Panc1 (cell line): ENCODE data around the gene OR6T1. TPM values are rescaled to one million over a fixed set of nuclear protein-coding genes. Genes with fewer than 3 reads are reported as not detected.

Experiments
- ATAC-seq: fragments of 200-7000 bp; cut with Tn5 transposase; 2 replicates; pipeline ENCODE4 v1.9.1; 2020; ENCODE audit warnings: mild to moderate bottlenecking, moderate library complexity
- BruUV-seq: library from RNA; stranded (reverse); fragments of 400-500 nt; replicated peaks from 2 replicates; lab custom pipeline; 2021; lab: Mats Ljungman, UMichigan
- CTCF ChIA-PET: fragments of 300-600 bp; sonication (Branson Sonifier 250); formaldehyde crosslinking; loops from one replicate; lab custom pipeline; 2022; ENCODE audit warnings: antibody characterized with exemption; lab: Charles Lee
- POLR2A ChIA-PET: fragments of 300-600 bp; sonication (Branson Sonifier 250); formaldehyde crosslinking; loops from one replicate; lab custom pipeline; 2022; ENCODE audit warnings: antibody characterized with exemption; lab: Charles Lee
- DNase-seq: peaks from one replicate; pipeline ENCODE4 v3.0.0-alpha.2; 2010; ENCODE audit warnings: low read depth, low spot score
- H3K27ac ChIP-seq: 2 replicates; pipeline ENCODE4 v1.5.1; 2011; ENCODE audit warnings: mild to moderate bottlenecking, low read length, inconsistent platforms
- H3K27me3 ChIP-seq: fragments of 200-500 bp; sonication (Bioruptor generic); 2 replicates; pipeline ENCODE4 v1.6.0; 2014; ENCODE audit warnings: low read length, inconsistent platforms; ENCODE audit not compliant: control insufficient read depth, insufficient read depth
- H3K36me3 ChIP-seq: fragments of 200-500 bp; sonication (Bioruptor generic); 2 replicates; pipeline ENCODE4 v1.5.1; 2014; ENCODE audit warnings: inconsistent platforms, mild to moderate bottlenecking, low read length, moderate library complexity; ENCODE audit not compliant: control insufficient read depth, insufficient read depth
- H3K4me1 ChIP-seq: 2 replicates; pipeline ENCODE4 v1.5.1; 2011; ENCODE audit warnings: inconsistent platforms, mild to moderate bottlenecking, low read length, moderate library complexity; ENCODE audit not compliant: control insufficient read depth, insufficient read depth
- H3K4me3 ChIP-seq, 2 experiments: 2 replicates each; pipeline ENCODE4 v1.5.1; 2011 to 2012; ENCODE audit warnings: low read depth in 2 of 2, low read length in 2 of 2, mild to moderate bottlenecking in 2 of 2, inconsistent platforms in 1 of 2, moderate library complexity in 1 of 2
- H3K9me3 ChIP-seq: fragments of 200-500 bp; sonication (Bioruptor generic); 2 replicates; pipeline ENCODE4 v1.5.1; 2014; ENCODE audit warnings: low read depth, mild to moderate bottlenecking, inconsistent platforms, low read length, moderate library complexity; ENCODE audit not compliant: control insufficient read depth, insufficient read depth
- CTCF ChIP-seq: fragments of 450-650 bp; IDR thresholded peaks from 2 replicates; pipeline ENCODE4 v1.5.1; 2017; ENCODE audit warnings: mild to moderate bottlenecking
- POLR2AphosphoS5 ChIP-seq: IDR thresholded peaks from 2 replicates; pipeline ENCODE4 v1.6.1; 2012; ENCODE audit warnings: mild to moderate bottlenecking, low read depth, low read length, moderate library complexity
- REST ChIP-seq, 2 experiments: IDR thresholded peaks; 2 replicates each; pipeline ENCODE4 v1.6.1; 2011 to 2012; ENCODE audit warnings: low read depth in 2 of 2, control low read depth in 1 of 2, low read length in 1 of 2, mild to moderate bottlenecking in 1 of 2, moderate library complexity in 1 of 2; ENCODE audit not compliant: insufficient read depth in 1 of 2
- SIN3A ChIP-seq: IDR thresholded peaks from 2 replicates; pipeline ENCODE4 v1.6.1; 2012; ENCODE audit warnings: low read depth, mild to moderate bottlenecking, low read length, moderate library complexity, borderline replicate concordance; ENCODE audit not compliant: insufficient read depth
- TCF7L2 ChIP-seq: IDR thresholded peaks from 2 replicates; pipeline ENCODE4 v1.6.1; 2011; ENCODE audit warnings: mild to moderate bottlenecking, low read depth, low read length, inconsistent platforms
- in situ Hi-C: cut with HindIII; loops from 2 replicates; pipeline ENCODE4 v1.10.0; 2016; ENCODE audit warnings: low sequenced_read_pairs, low pct_unique_long_range_greater_than_20kb
- intact Hi-C: fragments of 100-400 bp; cut with micrococcal nuclease; formaldehyde crosslinking; loops from one replicate; pipeline ENCODE4 v1.10.0; 2022; ENCODE audit not compliant: unreplicated experiment
- total RNA-seq: library from RNA; stranded (reverse); gene quantifications from one replicate; pipeline ENCODE4 v1.2.1, GENCODE V29; 2021; ENCODE audit not compliant: unreplicated experiment

Gene OR6T1
- total RNA-seq, 1 experiment from 2014 or later = not detected

- TF ChIP-seq POLR2AphosphoS5 (no peak), SIN3A (no peak), CTCF (no peak), TCF7L2 (no peak), REST (IDR thresholded peaks at IDR 0.05; ENCODE audit: insufficient read depth in 1 of 2, low read depth in 2 of 2, low read length in 1 of 2) (no peak)
- Histone ChIP-seq H3K4me3 (no peak overlapping the region), H3K27me3 (no peaks in the 10 kb centered on the region), H3K36me3 (no peaks in the 10 kb centered on the region), H3K4me1 (no peaks in the 10 kb centered on the region), H3K27ac (no peak overlapping the region), H3K9me3 (no peaks in the 10 kb centered on the region)
- intact Hi-C loops (no loop called here), in situ Hi-C loops (no loop called here)
- DNase-seq (no peak), ATAC-seq (no peak)
- ChIA-PET CTCF (no interaction called here), POLR2A (no interaction called here)
- no TSS peak for BruUV-seq
These were observed 37.8 kb downstream of the OR6T1 start for GRCh38 chr11:123905826-123906225.

- in situ Hi-C loops = no loop called here
- no peak for DNase-seq
These were observed 38.7 kb downstream of the OR6T1 start for GRCh38 chr11:123904932-123905331.

More at GRCh38 chr11:123904932-123905331, 38.7 kb downstream of the OR6T1 start:
- intact Hi-C loops = no loop called here
- no peak for TF ChIP-seq REST (IDR thresholded peaks at IDR 0.05; ENCODE audit: insufficient read depth in 1 of 2, low read depth in 2 of 2, low read length in 1 of 2)
- no peak for TF ChIP-seq SIN3A
- TF ChIP-seq POLR2AphosphoS5 = no peak
- no peak for TF ChIP-seq CTCF
- TF ChIP-seq TCF7L2 = no peak
- no TSS peak for BruUV-seq
- Histone ChIP-seq H3K9me3 (no peaks in the 10 kb centered on the region), H3K27ac (no peak overlapping the region), H3K36me3 (no peaks in the 10 kb centered on the region), H3K27me3 (no peaks in the 10 kb centered on the region), H3K4me1 (no peaks in the 10 kb centered on the region), H3K4me3 (no peak overlapping the region)
- no peak for ATAC-seq
- POLR2A ChIA-PET = no interaction called here
- CTCF ChIA-PET = no interaction called here
